GM23338 (cell line): Measurements from ENCODE around the gene SLC9A9. TPM values are rescaled to one million over a fixed set of nuclear protein-coding genes. Genes with fewer than 3 reads are reported as not detected.

Experiments used
- ATAC-seq: fragments of 200-7000 bp; cut with Tn5 transposase; 3 replicates; pipeline ENCODE4 v1.9.1; 2020
- DNase-seq: peaks from one replicate; pipeline ENCODE4 v3.0.0-alpha.2; 2015; ENCODE audit warnings: low spot score
- H2AFZ ChIP-seq: fragments of 200-600 bp; sonication (generic); 2 replicates; pipeline ENCODE4 v1.8.0; 2016; ENCODE audit warnings: antibody characterized with exemption, mild to moderate bottlenecking, moderate library complexity
- H3F3A ChIP-seq: fragments of 200-600 bp; sonication (generic); replicated peaks from 2 replicates; pipeline ENCODE4 v1.8.0; 2017; ENCODE audit warnings: antibody characterized with exemption, mixed run types, low read depth
- H3K27ac ChIP-seq: fragments of 200-600 bp; sonication (generic); 2 replicates; pipeline ENCODE4 v1.6.1; 2016; ENCODE audit warnings: low read depth
- H3K27me3 ChIP-seq: fragments of 200-600 bp; sonication (generic); 2 replicates; pipeline ENCODE4 v1.8.0; 2016; ENCODE audit warnings: mild to moderate bottlenecking, mixed run types, moderate library complexity; ENCODE audit not compliant: insufficient read depth
- H3K36me3 ChIP-seq: fragments of 200-600 bp; sonication (generic); 2 replicates; pipeline ENCODE4 v1.8.0; 2016; ENCODE audit warnings: mild to moderate bottlenecking; ENCODE audit not compliant: insufficient read depth
- H3K4me1 ChIP-seq: fragments of 200-600 bp; sonication (generic); 2 replicates; pipeline ENCODE4 v1.8.0; 2016; ENCODE audit warnings: mild to moderate bottlenecking, moderate library complexity; ENCODE audit not compliant: insufficient read depth
- H3K4me2 ChIP-seq: fragments of 200-600 bp; sonication (generic); 2 replicates; pipeline ENCODE4 v1.7.1; 2017; ENCODE audit warnings: mixed run types
- H3K4me3 ChIP-seq: fragments of 200-600 bp; sonication (generic); 2 replicates; pipeline ENCODE4 v1.6.1; 2016; ENCODE audit warnings: mixed run types
- H3K79me2 ChIP-seq: fragments of 200-600 bp; sonication (generic); replicated peaks from 2 replicates; pipeline ENCODE4 v1.8.0; 2017; ENCODE audit warnings: mild to moderate bottlenecking; ENCODE audit not compliant: insufficient read depth
- H3K9me2 ChIP-seq: fragments of 200-600 bp; sonication (generic); 2 replicates; pipeline ENCODE4 v1.8.0; 2017; ENCODE audit not compliant: insufficient read depth
- H4K20me1 ChIP-seq: fragments of 200-600 bp; sonication (generic); replicated peaks from 2 replicates; pipeline ENCODE4 v1.8.0; 2017; ENCODE audit warnings: mild to moderate bottlenecking; ENCODE audit not compliant: insufficient read depth
- H3K27ac Mint-ChIP-seq: 2 replicates; pipeline ENCODE4 v1.8.0; 2020; ENCODE audit warnings: inconsistent platforms, mild to moderate bottlenecking, moderate library complexity, mixed read lengths
- H3K27me3 Mint-ChIP-seq: 3 replicates; pipeline ENCODE4 v1.8.0; 2022; ENCODE audit warnings: low read depth, mild to moderate bottlenecking, moderate library complexity, mixed read lengths, inconsistent platforms; ENCODE audit not compliant: insufficient read depth, poor library complexity
- H3K36me3 Mint-ChIP-seq: 3 replicates; pipeline ENCODE4 v1.8.0; 2021; ENCODE audit warnings: low read depth, mild to moderate bottlenecking, inconsistent platforms, moderate library complexity, mixed read lengths
- H3K4me1 Mint-ChIP-seq: 3 replicates; pipeline ENCODE4 v1.8.0; 2020; ENCODE audit warnings: mild to moderate bottlenecking, inconsistent platforms, mixed read lengths
- H3K4me3 Mint-ChIP-seq: 3 replicates; pipeline ENCODE4 v1.8.0; 2021; ENCODE audit warnings: moderate library complexity, mild to moderate bottlenecking, inconsistent platforms, mixed read lengths
- H3K9me3 Mint-ChIP-seq: 3 replicates; pipeline ENCODE4 v1.8.0; 2020; ENCODE audit warnings: moderate library complexity, mild to moderate bottlenecking, inconsistent platforms, mixed read lengths
- CREB1 ChIP-seq: fragments of 250-450 bp; sonication (Bioruptor Pico); IDR thresholded peaks from 2 replicates; pipeline ENCODE4 v1.5.0; 2020; ENCODE audit warnings: low read depth, mild to moderate bottlenecking, moderate library complexity
- EZH2 ChIP-seq: fragments of 200-600 bp; sonication (generic); IDR thresholded peaks from one replicate; pipeline ENCODE4 v1.8.0; 2017; ENCODE audit warnings: antibody characterized with exemption, mild to moderate bottlenecking, low read depth; ENCODE audit not compliant: unreplicated experiment
- EZH2phosphoT487 ChIP-seq: fragments of 200-600 bp; sonication (generic); IDR thresholded peaks from one replicate; pipeline ENCODE4 v1.8.1; 2018; ENCODE audit warnings: antibody characterized with exemption; ENCODE audit not compliant: unreplicated experiment
- JUNB ChIP-seq: IDR thresholded peaks from one replicate; pipeline ENCODE4 v1.6.1; 2016; ENCODE audit warnings: antibody characterized with exemption; ENCODE audit not compliant: unreplicated experiment
- NANOG ChIP-seq: IDR thresholded peaks from 2 replicates; pipeline ENCODE4 v1.6.1; 2016; ENCODE audit warnings: antibody characterized with exemption, borderline replicate concordance
- POLR2AphosphoS5 ChIP-seq: IDR thresholded peaks from 2 replicates; pipeline ENCODE4 v1.6.1; 2016; ENCODE audit warnings: antibody characterized with exemption, low read depth
- STAT1 ChIP-seq: IDR thresholded peaks from one replicate; pipeline ENCODE4 v1.6.1; 2016; ENCODE audit warnings: antibody characterized with exemption; ENCODE audit not compliant: unreplicated experiment
- ZNF114 ChIP-seq: fragments of 250-450 bp; sonication (Bioruptor Pico); IDR thresholded peaks from 2 replicates; pipeline ENCODE4 v1.5.0; 2020; ENCODE audit warnings: mild to moderate bottlenecking, moderate library complexity
- ZNF331 ChIP-seq: fragments of 250-450 bp; sonication (Bioruptor Pico); IDR thresholded peaks from 2 replicates; pipeline ENCODE4 v1.5.0; 2020; ENCODE audit warnings: low read depth, mild to moderate bottlenecking, moderate library complexity
- polyA plus RNA-seq: library from polyadenylated mRNA; unstranded; fragments of >200 nt; fragmentation: Nextera tagmentation; extraction: Ambion mirVana; gene quantifications from 2 replicates; pipeline ENCODE4 v1.2.1, GENCODE V29; 2016
- total RNA-seq: library from RNA; depleted of rRNA; stranded (reverse); fragments of >200 nt; shearing (Covaris generic); gene quantifications from 2 replicates; pipeline ENCODE4 v1.2.3, GENCODE V29; 2014
- TF ChIP-seq, protein P1 (sequence below): IDR thresholded peaks from 2 replicates; pipeline ENCODE4 v1.6.1; 2016; ENCODE audit warnings: antibody characterized with exemption
- TF ChIP-seq, protein P2 (sequence below): IDR thresholded peaks from one replicate; pipeline ENCODE4 v1.6.1; 2018; ENCODE audit warnings: antibody characterized with exemption; ENCODE audit not compliant: unreplicated experiment
- TF ChIP-seq, protein P3 (sequence below): fragments of 250-450 bp; sonication (Bioruptor Pico); IDR thresholded peaks from 2 replicates; pipeline ENCODE4 v1.5.0; 2020; ENCODE audit warnings: mild to moderate bottlenecking, moderate library complexity
- TF ChIP-seq, protein P4 (sequence below), 2 experiments: fragments of 200-600 bp in 1 of 2; sonication (generic) in 1 of 2; conservative IDR thresholded peaks; 2 replicates each; pipeline versions ENCODE4 v1.5.1 to v1.6.1; 2016 to 2017; ENCODE audit warnings: antibody characterized with exemption in 2 of 2, low read depth in 2 of 2, mild to moderate bottlenecking in 2 of 2, moderate library complexity in 1 of 2

The SLC9A9 gene
- total and polyA plus RNA-seq, 2 experiments from 2014 or later = 1.3 to 1.6 TPM

DNA sequence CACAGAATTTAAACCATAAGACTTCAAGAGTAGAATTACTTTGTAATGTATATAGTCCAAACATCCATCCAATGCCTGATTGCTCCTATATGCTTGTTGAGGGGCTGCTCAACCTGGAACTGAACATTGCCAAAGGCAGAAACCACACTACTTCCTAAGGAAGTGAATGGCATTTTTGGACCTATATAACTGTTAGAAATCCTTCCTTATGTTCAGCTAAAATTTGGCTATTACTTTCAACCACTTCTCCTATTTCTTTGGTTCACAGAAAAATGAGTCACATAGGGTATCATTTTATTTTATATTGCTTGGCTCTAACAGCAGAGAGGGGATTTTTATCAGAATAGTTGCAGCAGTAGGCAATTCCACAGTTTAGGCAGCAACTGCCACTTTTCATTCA, 342.1 kb downstream of the SLC9A9 start:
- Mint-ChIP-seq H3K36me3 (no peaks in the 10 kb centered on the region), H3K4me1 (peaks cover 9% of the 10 kb centered on the region; the same call in 2 of the 3 replicates), H3K4me3 (no peak overlapping the region), H3K9me3 (no peaks in the 10 kb centered on the region), H3K27me3 (no peaks in the 10 kb centered on the region), H3K27ac (no peak overlapping the region)
- no peak overlapping the region for H3K27ac ChIP-seq
- no peak overlapping the region for H2AFZ ChIP-seq
- H3K4me2 ChIP-seq = no peak overlapping the region
- ATAC-seq = no peak
- no peak overlapping the region for H3K4me3 ChIP-seq
- H3K27me3 ChIP-seq = no peaks in the 10 kb centered on the region
- TF ChIP-seq, protein P1, sequence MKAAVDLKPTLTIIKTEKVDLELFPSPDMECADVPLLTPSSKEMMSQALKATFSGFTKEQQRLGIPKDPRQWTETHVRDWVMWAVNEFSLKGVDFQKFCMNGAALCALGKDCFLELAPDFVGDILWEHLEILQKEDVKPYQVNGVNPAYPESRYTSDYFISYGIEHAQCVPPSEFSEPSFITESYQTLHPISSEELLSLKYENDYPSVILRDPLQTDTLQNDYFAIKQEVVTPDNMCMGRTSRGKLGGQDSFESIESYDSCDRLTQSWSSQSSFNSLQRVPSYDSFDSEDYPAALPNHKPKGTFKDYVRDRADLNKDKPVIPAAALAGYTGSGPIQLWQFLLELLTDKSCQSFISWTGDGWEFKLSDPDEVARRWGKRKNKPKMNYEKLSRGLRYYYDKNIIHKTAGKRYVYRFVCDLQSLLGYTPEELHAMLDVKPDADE = no peak
- TF ChIP-seq CREB1 (no peak), EZH2phosphoT487 (no peak), NANOG (no peak), EZH2 (no peak), POLR2AphosphoS5 (no peak), STAT1 (no peak), ZNF114 (no peak), ZNF331 (CRISPR knock-in tag) (no peak), JUNB (no peak)
- TF ChIP-seq, protein P2, sequence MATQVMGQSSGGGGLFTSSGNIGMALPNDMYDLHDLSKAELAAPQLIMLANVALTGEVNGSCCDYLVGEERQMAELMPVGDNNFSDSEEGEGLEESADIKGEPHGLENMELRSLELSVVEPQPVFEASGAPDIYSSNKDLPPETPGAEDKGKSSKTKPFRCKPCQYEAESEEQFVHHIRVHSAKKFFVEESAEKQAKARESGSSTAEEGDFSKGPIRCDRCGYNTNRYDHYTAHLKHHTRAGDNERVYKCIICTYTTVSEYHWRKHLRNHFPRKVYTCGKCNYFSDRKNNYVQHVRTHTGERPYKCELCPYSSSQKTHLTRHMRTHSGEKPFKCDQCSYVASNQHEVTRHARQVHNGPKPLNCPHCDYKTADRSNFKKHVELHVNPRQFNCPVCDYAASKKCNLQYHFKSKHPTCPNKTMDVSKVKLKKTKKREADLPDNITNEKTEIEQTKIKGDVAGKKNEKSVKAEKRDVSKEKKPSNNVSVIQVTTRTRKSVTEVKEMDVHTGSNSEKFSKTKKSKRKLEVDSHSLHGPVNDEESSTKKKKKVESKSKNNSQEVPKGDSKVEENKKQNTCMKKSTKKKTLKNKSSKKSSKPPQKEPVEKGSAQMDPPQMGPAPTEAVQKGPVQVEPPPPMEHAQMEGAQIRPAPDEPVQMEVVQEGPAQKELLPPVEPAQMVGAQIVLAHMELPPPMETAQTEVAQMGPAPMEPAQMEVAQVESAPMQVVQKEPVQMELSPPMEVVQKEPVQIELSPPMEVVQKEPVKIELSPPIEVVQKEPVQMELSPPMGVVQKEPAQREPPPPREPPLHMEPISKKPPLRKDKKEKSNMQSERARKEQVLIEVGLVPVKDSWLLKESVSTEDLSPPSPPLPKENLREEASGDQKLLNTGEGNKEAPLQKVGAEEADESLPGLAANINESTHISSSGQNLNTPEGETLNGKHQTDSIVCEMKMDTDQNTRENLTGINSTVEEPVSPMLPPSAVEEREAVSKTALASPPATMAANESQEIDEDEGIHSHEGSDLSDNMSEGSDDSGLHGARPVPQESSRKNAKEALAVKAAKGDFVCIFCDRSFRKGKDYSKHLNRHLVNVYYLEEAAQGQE = no peak
- TF ChIP-seq, protein P3, sequence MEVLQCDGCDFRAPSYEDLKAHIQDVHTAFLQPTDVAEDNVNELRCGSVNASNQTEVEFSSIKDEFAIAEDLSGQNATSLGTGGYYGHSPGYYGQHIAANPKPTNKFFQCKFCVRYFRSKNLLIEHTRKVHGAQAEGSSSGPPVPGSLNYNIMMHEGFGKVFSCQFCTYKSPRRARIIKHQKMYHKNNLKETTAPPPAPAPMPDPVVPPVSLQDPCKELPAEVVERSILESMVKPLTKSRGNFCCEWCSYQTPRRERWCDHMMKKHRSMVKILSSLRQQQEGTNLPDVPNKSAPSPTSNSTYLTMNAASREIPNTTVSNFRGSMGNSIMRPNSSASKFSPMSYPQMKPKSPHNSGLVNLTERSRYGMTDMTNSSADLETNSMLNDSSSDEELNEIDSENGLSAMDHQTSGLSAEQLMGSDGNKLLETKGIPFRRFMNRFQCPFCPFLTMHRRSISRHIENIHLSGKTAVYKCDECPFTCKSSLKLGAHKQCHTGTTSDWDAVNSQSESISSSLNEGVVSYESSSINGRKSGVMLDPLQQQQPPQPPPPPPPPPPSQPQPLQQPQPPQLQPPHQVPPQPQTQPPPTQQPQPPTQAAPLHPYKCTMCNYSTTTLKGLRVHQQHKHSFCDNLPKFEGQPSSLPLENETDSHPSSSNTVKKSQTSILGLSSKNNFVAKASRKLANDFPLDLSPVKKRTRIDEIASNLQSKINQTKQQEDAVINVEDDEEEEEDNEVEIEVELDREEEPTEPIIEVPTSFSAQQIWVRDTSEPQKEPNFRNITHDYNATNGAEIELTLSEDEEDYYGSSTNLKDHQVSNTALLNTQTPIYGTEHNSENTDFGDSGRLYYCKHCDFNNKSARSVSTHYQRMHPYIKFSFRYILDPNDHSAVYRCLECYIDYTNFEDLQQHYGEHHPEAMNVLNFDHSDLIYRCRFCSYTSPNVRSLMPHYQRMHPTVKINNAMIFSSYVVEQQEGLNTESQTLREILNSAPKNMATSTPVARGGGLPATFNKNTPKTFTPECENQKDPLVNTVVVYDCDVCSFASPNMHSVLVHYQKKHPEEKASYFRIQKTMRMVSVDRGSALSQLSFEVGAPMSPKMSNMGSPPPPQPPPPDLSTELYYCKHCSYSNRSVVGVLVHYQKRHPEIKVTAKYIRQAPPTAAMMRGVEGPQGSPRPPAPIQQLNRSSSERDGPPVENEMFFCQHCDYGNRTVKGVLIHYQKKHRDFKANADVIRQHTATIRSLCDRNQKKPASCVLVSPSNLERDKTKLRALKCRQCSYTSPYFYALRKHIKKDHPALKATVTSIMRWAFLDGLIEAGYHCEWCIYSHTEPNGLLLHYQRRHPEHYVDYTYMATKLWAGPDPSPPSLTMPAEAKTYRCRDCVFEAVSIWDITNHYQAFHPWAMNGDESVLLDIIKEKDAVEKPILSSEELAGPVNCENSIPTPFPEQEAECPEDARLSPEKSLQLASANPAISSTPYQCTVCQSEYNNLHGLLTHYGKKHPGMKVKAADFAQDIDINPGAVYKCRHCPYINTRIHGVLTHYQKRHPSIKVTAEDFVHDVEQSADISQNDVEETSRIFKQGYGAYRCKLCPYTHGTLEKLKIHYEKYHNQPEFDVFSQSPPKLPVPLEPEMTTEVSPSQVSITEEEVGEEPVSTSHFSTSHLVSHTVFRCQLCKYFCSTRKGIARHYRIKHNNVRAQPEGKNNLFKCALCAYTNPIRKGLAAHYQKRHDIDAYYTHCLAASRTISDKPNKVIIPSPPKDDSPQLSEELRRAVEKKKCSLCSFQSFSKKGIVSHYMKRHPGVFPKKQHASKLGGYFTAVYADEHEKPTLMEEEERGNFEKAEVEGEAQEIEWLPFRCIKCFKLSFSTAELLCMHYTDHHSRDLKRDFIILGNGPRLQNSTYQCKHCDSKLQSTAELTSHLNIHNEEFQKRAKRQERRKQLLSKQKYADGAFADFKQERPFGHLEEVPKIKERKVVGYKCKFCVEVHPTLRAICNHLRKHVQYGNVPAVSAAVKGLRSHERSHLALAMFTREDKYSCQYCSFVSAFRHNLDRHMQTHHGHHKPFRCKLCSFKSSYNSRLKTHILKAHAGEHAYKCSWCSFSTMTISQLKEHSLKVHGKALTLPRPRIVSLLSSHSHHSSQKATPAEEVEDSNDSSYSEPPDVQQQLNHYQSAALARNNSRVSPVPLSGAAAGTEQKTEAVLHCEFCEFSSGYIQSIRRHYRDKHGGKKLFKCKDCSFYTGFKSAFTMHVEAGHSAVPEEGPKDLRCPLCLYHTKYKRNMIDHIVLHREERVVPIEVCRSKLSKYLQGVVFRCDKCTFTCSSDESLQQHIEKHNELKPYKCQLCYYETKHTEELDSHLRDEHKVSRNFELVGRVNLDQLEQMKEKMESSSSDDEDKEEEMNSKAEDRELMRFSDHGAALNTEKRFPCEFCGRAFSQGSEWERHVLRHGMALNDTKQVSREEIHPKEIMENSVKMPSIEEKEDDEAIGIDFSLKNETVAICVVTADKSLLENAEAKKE (CRISPR knock-in tag) = no peak
- TF ChIP-seq, protein P4, sequence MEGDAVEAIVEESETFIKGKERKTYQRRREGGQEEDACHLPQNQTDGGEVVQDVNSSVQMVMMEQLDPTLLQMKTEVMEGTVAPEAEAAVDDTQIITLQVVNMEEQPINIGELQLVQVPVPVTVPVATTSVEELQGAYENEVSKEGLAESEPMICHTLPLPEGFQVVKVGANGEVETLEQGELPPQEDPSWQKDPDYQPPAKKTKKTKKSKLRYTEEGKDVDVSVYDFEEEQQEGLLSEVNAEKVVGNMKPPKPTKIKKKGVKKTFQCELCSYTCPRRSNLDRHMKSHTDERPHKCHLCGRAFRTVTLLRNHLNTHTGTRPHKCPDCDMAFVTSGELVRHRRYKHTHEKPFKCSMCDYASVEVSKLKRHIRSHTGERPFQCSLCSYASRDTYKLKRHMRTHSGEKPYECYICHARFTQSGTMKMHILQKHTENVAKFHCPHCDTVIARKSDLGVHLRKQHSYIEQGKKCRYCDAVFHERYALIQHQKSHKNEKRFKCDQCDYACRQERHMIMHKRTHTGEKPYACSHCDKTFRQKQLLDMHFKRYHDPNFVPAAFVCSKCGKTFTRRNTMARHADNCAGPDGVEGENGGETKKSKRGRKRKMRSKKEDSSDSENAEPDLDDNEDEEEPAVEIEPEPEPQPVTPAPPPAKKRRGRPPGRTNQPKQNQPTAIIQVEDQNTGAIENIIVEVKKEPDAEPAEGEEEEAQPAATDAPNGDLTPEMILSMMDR (conservative IDR thresholded peaks at IDR 0.05; ENCODE audit: low read depth in 2 of 2) = no peak
- H3F3A ChIP-seq = no peaks in the 10 kb centered on the region
- H3K79me2 ChIP-seq = no peaks in the 10 kb centered on the region
- H3K9me2 ChIP-seq = no peaks in the 10 kb centered on the region; the same call in none of the 2 replicates
- H4K20me1 ChIP-seq = no peaks in the 10 kb centered on the region
- DNase-seq = no peak
- peaks cover 9% of the 10 kb centered on the region for H3K4me1 ChIP-seq
- no peaks in the 10 kb centered on the region for H3K36me3 ChIP-seq
